Stimulated activated CD8-positive, alpha-beta memory T cell treated with anti-CD3 and anti-CD28 coated beads, Interleukin-2, amount 100 ng/mL, for 1 hour (primary cell): ENCODE data around the gene PRR30.

Experiments
- DNase-seq, 2 donors: peaks; one replicate each; pipeline ENCODE4 v3.0.0-alpha.2; 2020; ENCODE audit warnings: low read depth in 2 of 2

PRR30 gene

GRCh38 chr2:27097341-27097740 is 41.9 kb downstream of the PRR30 start:
- no peak for DNase-seq

GRCh38 chr2:27096748-27097297 is 42.4 kb downstream of the PRR30 start:
- no peak for DNase-seq

- no peak for DNase-seq
Measured at GRCh38 chr2:27095745-27096651, 43.2 kb downstream of the PRR30 start.

- no peak for DNase-seq
Measured at GRCh38 chr2:27095427-27095744, 43.8 kb downstream of the PRR30 start.

GRCh38 chr2:27094353-27094984 is 44.7 kb downstream of the PRR30 start:
- DNase-seq: no peak

GRCh38 chr2:27093430-27094352 is 45.5 kb downstream of the PRR30 start:
- DNase-seq: no peak

GRCh38 chr2:27092696-27093429 is 46.3 kb downstream of the PRR30 start:
- DNase-seq: no peak

GRCh38 chr2:27091746-27092695 is 47.2 kb downstream of the PRR30 start:
- no peak for DNase-seq

GRCh38 chr2:27089111-27089954 is 49.9 kb downstream of the PRR30 start:
- DNase-seq: no peak

GRCh38 chr2:27088634-27089033 is 50.6 kb downstream of the PRR30 start:
- DNase-seq: no peak

GRCh38 chr2:27087823-27088410 is 51.3 kb downstream of the PRR30 start:
- no peak for DNase-seq
